ENCODE data around the gene RAB3IP.

DNA sequence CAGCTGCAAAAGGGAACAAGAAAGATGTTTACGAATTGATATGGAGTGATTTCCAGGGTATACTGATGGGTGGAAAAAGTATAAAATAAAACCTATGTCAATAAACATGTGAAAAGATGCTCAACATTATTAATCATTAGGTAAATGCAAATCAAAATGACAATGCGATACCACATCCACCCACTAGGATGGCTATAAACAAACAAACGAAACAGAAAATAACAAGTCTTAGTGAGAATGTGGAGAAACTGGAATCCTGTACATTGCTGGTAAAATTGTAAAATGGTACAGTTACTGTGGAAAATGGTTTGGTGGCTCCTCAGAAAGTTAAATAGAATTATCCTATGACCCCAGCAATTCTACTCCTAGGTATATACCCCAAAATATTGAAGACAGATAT is 30.0 kb upstream of the RAB3IP start:
- TF ChIP-seq CTCF (IDR thresholded peaks at IDR 0.05) (no peak), POLR2A (IDR thresholded peaks at IDR 0.05) (no peak)

Data from esophagus squamous epithelium (tissue), 4 donors.